Liver (tissue), 3 donors: ENCODE measurements around the gene SLC35E1.

Experiments
- ATF3 ChIP-seq: IDR thresholded peaks from 2 replicates; pipeline ENCODE4 v1.6.1; 2016; ENCODE audit warnings: antibody characterized with exemption
- CTCF ChIP-seq: fragments of 150-350 bp; IDR thresholded peaks from 2 replicates; pipeline ENCODE4 v1.5.1; 2017; ENCODE audit warnings: improper control_type of control experiment, low read depth, low read length; ENCODE audit not compliant: missing input control
- EGR1 ChIP-seq, 2 donors: IDR thresholded peaks; 2 replicates each; pipeline ENCODE4 v1.6.1; 2016 to 2018; ENCODE audit warnings: antibody characterized with exemption in 2 of 2, low read depth in 2 of 2
- GABPA ChIP-seq, 2 donors: IDR thresholded peaks in 1 of 2; conservative IDR thresholded peaks in 1 of 2; 2 replicates each; pipeline ENCODE4 v1.6.1; 2016; ENCODE audit warnings: antibody characterized with exemption in 2 of 2, mild to moderate bottlenecking in 1 of 2, moderate library complexity in 1 of 2
- HNF4A ChIP-seq, 2 donors: conservative IDR thresholded peaks; 2 replicates each; pipeline ENCODE4 v1.6.1; 2016; ENCODE audit warnings: antibody characterized with exemption in 2 of 2, mild to moderate bottlenecking in 2 of 2
- JUND ChIP-seq, 2 donors: IDR thresholded peaks; 2 replicates each; pipeline ENCODE4 v1.6.1; 2016; ENCODE audit warnings: antibody characterized with exemption in 2 of 2
- MAX ChIP-seq: IDR thresholded peaks from 2 replicates; pipeline ENCODE4 v1.6.1; 2016; ENCODE audit warnings: antibody characterized with exemption
- RAD21 ChIP-seq, 2 donors: IDR thresholded peaks; 2 replicates each; pipeline ENCODE4 v1.6.1; 2016; ENCODE audit warnings: antibody characterized with exemption in 2 of 2, mild to moderate bottlenecking in 2 of 2
- REST ChIP-seq: IDR thresholded peaks from 2 replicates; pipeline ENCODE4 v1.6.1; 2016; ENCODE audit warnings: antibody characterized with exemption, mild to moderate bottlenecking
- RXRA ChIP-seq, 2 donors: IDR thresholded peaks; 2 replicates each; pipeline ENCODE4 v1.6.1; 2017 to 2018; ENCODE audit warnings: antibody characterized with exemption in 2 of 2, mild to moderate bottlenecking in 1 of 2
- SP1 ChIP-seq: IDR thresholded peaks from 2 replicates; pipeline ENCODE4 v1.6.1; 2018; ENCODE audit warnings: antibody characterized with exemption, mild to moderate bottlenecking
- TAF1 ChIP-seq: conservative IDR thresholded peaks from 2 replicates; pipeline ENCODE4 v1.6.1; 2016; ENCODE audit warnings: antibody characterized with exemption, mild to moderate bottlenecking
- ZBTB33 ChIP-seq: IDR thresholded peaks from 2 replicates; pipeline ENCODE4 v1.6.1; 2016; ENCODE audit warnings: antibody characterized with exemption
- donor health status: healthy.
- donor health status: healthy.

GRCh38 chr19:16585808-16586476 lies 13.7 kb upstream of the SLC35E1 start:
- TF ChIP-seq SP1 (no peak), CTCF (no peak), MAX (no peak), TAF1 (no peak), GABPA (IDR thresholded peaks at IDR 0.05 in 1 of 2, conservative IDR thresholded peaks at IDR 0.05 in 1 of 2) (no peak), JUND (IDR thresholded peaks at IDR 0.05) (no peak), ATF3 (no peak), RAD21 (IDR thresholded peaks at IDR 0.05) (no peak), HNF4A (conservative IDR thresholded peaks at IDR 0.05) (no peak), EGR1 (IDR thresholded peaks at IDR 0.05; ENCODE audit: low read depth in 2 of 2) (no peak), REST (no peak), ZBTB33 (no peak), RXRA (IDR thresholded peaks at IDR 0.05) (no peak)
